Cardiac ventricle fibroblast (primary cell): ENCODE results near the gene SCN3A. TPM values are rescaled to one million over a fixed set of nuclear protein-coding genes. Genes with fewer than 3 reads are reported as not detected.

Source experiments
- total RNA-seq: library from RNA; depleted of rRNA; stranded (reverse); fragments of >200 nt; gene quantifications from 2 replicates; pipeline ENCODE4 v1.2.3, GENCODE V29; 2015

The SCN3A gene
- not detected in 2 replicates for total RNA-seq

DNA sequence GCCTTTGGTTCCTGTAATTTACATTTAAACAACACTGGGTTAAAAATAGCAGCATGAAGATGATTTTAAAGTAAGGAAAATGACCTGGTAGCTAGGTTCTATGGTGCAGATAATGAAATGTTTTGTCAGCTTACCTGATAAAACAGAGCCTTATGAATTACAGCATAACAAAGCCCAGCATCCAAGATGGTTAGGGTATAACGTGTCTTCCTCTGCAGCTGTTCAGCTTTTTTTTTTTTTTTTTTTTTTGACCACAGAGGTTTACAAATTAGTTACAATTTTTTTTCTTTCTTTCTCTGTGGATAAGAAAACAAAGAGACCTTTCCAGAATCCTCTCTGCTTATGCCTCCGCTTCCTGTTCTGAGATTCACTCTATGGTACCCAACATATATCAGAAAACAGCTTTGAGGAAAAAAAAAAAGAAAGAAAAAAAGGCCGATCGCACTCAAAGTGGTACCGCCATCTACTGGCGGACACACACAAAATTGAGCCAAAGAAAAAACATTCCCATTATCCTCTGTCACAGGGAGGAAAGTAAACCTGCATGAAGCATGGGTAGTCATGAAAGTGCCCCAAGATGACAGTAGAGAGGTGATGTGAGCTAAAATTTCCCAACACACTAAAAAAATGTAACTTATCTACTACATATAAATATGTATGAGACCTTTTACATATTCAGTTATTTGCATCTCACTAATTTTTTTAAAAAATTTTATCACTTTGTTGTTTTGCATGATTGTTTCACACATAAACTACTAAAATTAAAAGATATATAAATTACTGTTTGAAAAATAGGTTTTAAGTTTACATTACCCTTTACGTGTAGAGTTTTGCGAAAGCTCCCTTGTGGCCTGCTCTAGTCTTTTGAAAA lies at the start of gene SCN3A:
Gene SCN3A, minus strand, starts transcription at position 362 of the 871 bp plus-strand sequence. CDS start 27,656 bp downstream, outside the sequence.

GRCh38 chr2:165239230-165239629 lies 35.4 kb upstream of the SCN3A start, which contains the start of gene SCN2A:
SCN2A (plus strand) TSS chr2:165239414; CDS start chr2:165295824, 56,410 bp downstream.

Other genes with a start within 250 kb of the SCN3A start
- gene SLC38A11, start 248.5 kb downstream of the SCN3A start, total RNA-seq, result not detected in 2 replicates
- 0.10 and 0.12 TPM in 2 replicates for gene SCN2A, start 35.4 kb upstream of the SCN3A start, total RNA-seq